DND-41 (cell line): Measurements from ENCODE around the gene RALGDS.
A peak's percentile ranks its signal among the peaks of the same experiment; 100 is the strongest.

Experiments used
- ATAC-seq: fragments of 200-7000 bp; cut with Tn5 transposase; 3 replicates; pipeline ENCODE4 v1.9.1; 2021; ENCODE audit warnings: low read depth; ENCODE audit not compliant: insufficient read depth
- DNase-seq: peaks from one replicate; pipeline ENCODE4 v3.0.0-alpha.2; 2020
- H2AFZ ChIP-seq: 2 replicates; pipeline ENCODE4 v1.6.0; 2012; ENCODE audit warnings: low read depth, low read length
- H3K27ac ChIP-seq: 2 replicates; pipeline ENCODE4 v1.5.1; 2012; ENCODE audit warnings: low read length, inconsistent platforms
- H3K27me3 ChIP-seq: fragments of 200-600 bp; sonication (generic); 2 replicates; pipeline ENCODE4 v1.6.0; 2012; ENCODE audit warnings: low read length, mild to moderate bottlenecking, inconsistent platforms; ENCODE audit not compliant: insufficient read depth, poor library complexity
- H3K36me3 ChIP-seq: 2 replicates; pipeline ENCODE4 v1.5.1; 2012; ENCODE audit warnings: low read length, inconsistent platforms; ENCODE audit not compliant: insufficient read depth
- H3K4me1 ChIP-seq: 2 replicates; pipeline ENCODE4 v1.5.1; 2012; ENCODE audit warnings: mild to moderate bottlenecking, low read length; ENCODE audit not compliant: insufficient read depth
- H3K4me2 ChIP-seq: 2 replicates; pipeline ENCODE4 v1.6.0; 2012; ENCODE audit warnings: mild to moderate bottlenecking, moderate library complexity, low read length, inconsistent platforms; ENCODE audit not compliant: insufficient read depth
- H3K4me3 ChIP-seq, 2 experiments: fragments of 200-600 bp in 1 of 2; shearing (Covaris generic) in 1 of 2; 2 replicates each; pipeline ENCODE4 v1.5.1; 2012 to 2016; ENCODE audit warnings: inconsistent platforms in 2 of 2, low read length in 2 of 2, mild to moderate bottlenecking in 2 of 2, low read depth in 1 of 2, moderate library complexity in 1 of 2
- H3K79me2 ChIP-seq: 2 replicates; pipeline ENCODE4 v1.6.0; 2012; ENCODE audit warnings: low read length, inconsistent platforms; ENCODE audit not compliant: insufficient read depth
- H3K9ac ChIP-seq: 2 replicates; pipeline ENCODE4 v1.6.0; 2012; ENCODE audit warnings: low read depth, mild to moderate bottlenecking, inconsistent platforms, low read length, moderate library complexity
- H3K9me3 ChIP-seq: 2 replicates; pipeline ENCODE4 v1.5.1; 2012; ENCODE audit warnings: low read length, moderate library complexity, mild to moderate bottlenecking, inconsistent platforms; ENCODE audit not compliant: insufficient read depth, severe bottlenecking
- H4K20me1 ChIP-seq: 2 replicates; pipeline ENCODE4 v1.6.0; 2012; ENCODE audit warnings: low read length; ENCODE audit not compliant: insufficient read depth
- CTCF ChIP-seq: IDR thresholded peaks from 2 replicates; pipeline ENCODE4 v1.5.1; 2012; ENCODE audit warnings: borderline replicate concordance, low read length, moderate library complexity, mild to moderate bottlenecking; ENCODE audit not compliant: poor library complexity, severe bottlenecking; ENCODE audit errors: extremely low read depth
- EZH2 ChIP-seq: IDR thresholded peaks from 3 replicates; pipeline ENCODE4 v1.6.1; 2012; ENCODE audit warnings: borderline replicate concordance, low read depth, mild to moderate bottlenecking, moderate library complexity, low read length, inconsistent platforms; ENCODE audit not compliant: severe bottlenecking

The RALGDS gene

GRCh38 chr9:133058071-133058470, 63.0 kb downstream of the RALGDS start:
- no peak for TF ChIP-seq CTCF
- no peak for TF ChIP-seq EZH2
- DNase-seq (no peak), ATAC-seq (no peak)
- H3K36me3 ChIP-seq: peaks cover 51% of the 10 kb centered on the region
- no peak overlapping the region for H2AFZ ChIP-seq
- no peaks in the 10 kb centered on the region for H4K20me1 ChIP-seq
- no peak overlapping the region for H3K4me2 ChIP-seq
- no peaks in the 10 kb centered on the region for H3K9me3 ChIP-seq
- no peaks in the 10 kb centered on the region for H3K79me2 ChIP-seq
- no peak overlapping the region for H3K27ac ChIP-seq
- no peaks in the 10 kb centered on the region for H3K4me1 ChIP-seq
- H3K27me3 ChIP-seq: no peaks in the 10 kb centered on the region
- no peak overlapping the region for H3K4me3 ChIP-seq
- H3K9ac ChIP-seq: no peak overlapping the region

GRCh38 chr9:133057553-133057952, 63.5 kb downstream of the RALGDS start:
- peaks cover 54% of the 10 kb centered on the region for H3K36me3 ChIP-seq
- no peak overlapping the region for H2AFZ ChIP-seq
- no peak for ATAC-seq

GRCh38 chr9:133057006-133057405, 64.0 kb downstream of the RALGDS start:
- Histone ChIP-seq H4K20me1 (0 out of 2 replicates have a peak, but pooled peaks cover 2% of the 10 kb centered on the region), H3K27me3 (no peaks in the 10 kb centered on the region), H3K9ac (no peak overlapping the region), H3K4me2 (no peak overlapping the region), H3K9me3 (no peaks in the 10 kb centered on the region), H3K36me3 (peaks cover 58% of the 10 kb centered on the region), H2AFZ (no peak overlapping the region), H3K4me3 (no peak overlapping the region), H3K4me1 (no peaks in the 10 kb centered on the region), H3K79me2 (no peaks in the 10 kb centered on the region), H3K27ac (no peak overlapping the region)
- TF ChIP-seq EZH2 (no peak), CTCF (no peak)
- peak; percentile 73 for ATAC-seq
- DNase-seq: peak; percentile 39

More at GRCh38 chr9:133057553-133057952, 63.5 kb downstream of the RALGDS start:
- no peaks in the 10 kb centered on the region for H4K20me1 ChIP-seq
- H3K27ac ChIP-seq: no peak overlapping the region
- no peak overlapping the region for H3K9ac ChIP-seq
- no peaks in the 10 kb centered on the region for H3K27me3 ChIP-seq
- no peaks in the 10 kb centered on the region for H3K79me2 ChIP-seq
- no peak for DNase-seq
- no peak overlapping the region for H3K4me2 ChIP-seq
- H3K9me3 ChIP-seq: no peaks in the 10 kb centered on the region
- TF ChIP-seq CTCF: no peak
- TF ChIP-seq EZH2: no peak
- H3K4me1 ChIP-seq: no peaks in the 10 kb centered on the region
- no peak overlapping the region for H3K4me3 ChIP-seq

GRCh38 chr9:133056533-133056932, 64.5 kb downstream of the RALGDS start:
- TF ChIP-seq EZH2: no peak
- no peak for TF ChIP-seq CTCF
- no peak overlapping the region for H3K4me2 ChIP-seq
- H3K9ac ChIP-seq: no peak overlapping the region
- no peaks in the 10 kb centered on the region for H3K4me1 ChIP-seq
- H3K27me3 ChIP-seq: no peaks in the 10 kb centered on the region
- H4K20me1 ChIP-seq: peaks cover 5% of the 10 kb centered on the region; the same call in 1 of the 2 replicates
- no peaks in the 10 kb centered on the region for H3K9me3 ChIP-seq
- H3K79me2 ChIP-seq: no peaks in the 10 kb centered on the region
- H3K36me3 ChIP-seq: peaks cover 63% of the 10 kb centered on the region
- ATAC-seq (no peak), DNase-seq (no peak)
- H3K27ac ChIP-seq: no peak overlapping the region
- no peak overlapping the region for H2AFZ ChIP-seq
- H3K4me3 ChIP-seq: no peak overlapping the region
